ENCODE measurements around the gene BMPER. TPM values are rescaled to one million over a fixed set of nuclear protein-coding genes. Genes with fewer than 3 reads are reported as not detected.

BMPER gene
- total and polyA plus RNA-seq, 2 of the 8 experiments (the other 6 are each of a cell fraction or from before 2014, with no cell fraction given) = 0.33 to 0.69 TPM

DNA sequence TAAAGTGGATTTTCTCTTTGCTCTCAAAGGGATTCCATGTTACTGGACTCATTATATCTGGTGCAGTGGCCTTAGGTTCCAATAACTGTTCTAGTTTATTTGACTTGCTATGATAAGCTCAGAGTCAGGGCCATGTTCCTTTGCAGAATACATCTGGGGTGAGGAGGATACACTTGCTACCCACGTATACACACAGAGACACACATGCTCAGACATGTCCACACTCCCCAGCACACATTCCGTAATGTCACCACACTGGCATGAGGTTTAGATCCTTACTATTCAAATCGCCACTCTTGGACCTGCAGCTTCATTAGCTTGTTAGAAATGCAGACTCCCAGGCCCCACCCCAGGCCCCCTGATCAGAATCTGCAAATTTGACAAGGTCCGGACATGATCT, 195.3 kb downstream of the BMPER start:
- H3K9me3 ChIP-seq (ENCODE audit: insufficient read depth in 2 of 2, low read depth in 1 of 2, low read length in 1 of 2) = no peaks in the 10 kb centered on the region
- H3K18ac ChIP-seq (ENCODE audit: extremely low read depth, low read length) = no peak overlapping the region
- peaks cover 0 to 4% (median 0%) of the 10 kb centered on the region in 4 experiments; a peak in 1 of 7 replicates for H3K4me1 ChIP-seq (replicated peaks in 1 of 4; ENCODE audit: control insufficient read depth in 3 of 4, insufficient read depth in 4 of 4, low read length in 3 of 4)
- no peak overlapping the region for H2BK20ac ChIP-seq (ENCODE audit: low read length)
- no peak overlapping the region for H4K8ac ChIP-seq (ENCODE audit: extremely low read depth, insufficient read depth, low read length)
- no peak overlapping the region for H3K9ac ChIP-seq (replicated peaks in 1 of 4; ENCODE audit: extremely low read depth in 1 of 4, low read depth in 3 of 4, low read length in 3 of 4)
- TF ChIP-seq TCF12 (IDR thresholded peaks at IDR 0.05; ENCODE audit: low read depth, low read length) (no peak), RNF2 (IDR thresholded peaks at IDR 0.05; ENCODE audit: borderline replicate concordance, low read depth, low read length, missing control alignments, poor library complexity, severe bottlenecking) (no peak), CBX8 (IDR thresholded peaks at IDR 0.05; ENCODE audit: borderline replicate concordance, low read depth, low read length) (no peak), USF2 (IDR thresholded peaks at IDR 0.05; ENCODE audit: low read length) (no peak), MAFK (IDR thresholded peaks at IDR 0.05; ENCODE audit: low read depth, low read length) (no peak), EZH2 (IDR thresholded peaks at IDR 0.05; ENCODE audit: low read depth, low read length, severe bottlenecking) (no peak), KDM1A (IDR thresholded peaks at IDR 0.05; ENCODE audit: borderline replicate concordance, low read length) (no peak), BRCA1 (IDR thresholded peaks at IDR 0.05; ENCODE audit: low read depth, low read length) (no peak)
- TF ChIP-seq, protein P1, sequence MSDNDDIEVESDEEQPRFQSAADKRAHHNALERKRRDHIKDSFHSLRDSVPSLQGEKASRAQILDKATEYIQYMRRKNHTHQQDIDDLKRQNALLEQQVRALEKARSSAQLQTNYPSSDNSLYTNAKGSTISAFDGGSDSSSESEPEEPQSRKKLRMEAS (IDR thresholded peaks at IDR 0.05) = no peak
- H3K23me2 ChIP-seq (ENCODE audit: low read depth, low read length) = no peaks in the 10 kb centered on the region
- DNase-seq (ENCODE audit: low read depth in 1 of 2, low spot score in 2 of 2) = no peak
- 69% methylated on average over 4 of the region's 4 CpGs; no CpG with 5 or more reads in 1 of the 2 experiments for WGBS, 2 experiments (ENCODE audit: extremely low coverage in 1 of 2, insufficient coverage in 1 of 2, insufficient read length in 1 of 2, insufficient replicate concordance in 2 of 2, low coverage in 1 of 2, low lambda C conversion rate in 2 of 2, missing lambda C conversion rate in 1 of 2)
- no peak overlapping the region for H2AFZ ChIP-seq (ENCODE audit: low read length)
- no peak overlapping the region for H3K4ac ChIP-seq (replicated peaks; ENCODE audit: insufficient read length, low read depth, low read length)
- no peak for FAIRE-seq
- no peak overlapping the region for H4K91ac ChIP-seq (replicated peaks; ENCODE audit: insufficient read length, low read length)
- H3K27me3 ChIP-seq (replicated peaks in 1 of 4; ENCODE audit: control insufficient read depth in 3 of 4, extremely low read depth in 1 of 4, insufficient read depth in 3 of 4, low read length in 3 of 4) = no peaks in the 10 kb centered on the region
- no peak overlapping the region for H3K14ac ChIP-seq (ENCODE audit: insufficient read length)
- H3K79me2 ChIP-seq (ENCODE audit: control insufficient read depth in 1 of 2, insufficient read depth in 2 of 2, low read length in 2 of 2) = no peaks in the 10 kb centered on the region
- H2BK15ac ChIP-seq (ENCODE audit: low read length) = no peak overlapping the region
- H2BK12ac ChIP-seq (ENCODE audit: low read depth, low read length) = no peak overlapping the region
- no peak overlapping the region for H4K5ac ChIP-seq (ENCODE audit: insufficient read length, low read depth, low read length)
- no peak overlapping the region for H2BK120ac ChIP-seq (replicated peaks; ENCODE audit: low read depth, low read length)
- no peak overlapping the region for H2AK5ac ChIP-seq (ENCODE audit: low read depth, low read length)
- ChIA-PET POLR2A (ENCODE audit: partially characterized antibody) (no interaction called here), CTCF (ENCODE audit: partially characterized antibody) (interaction anchor here (0.7 kb wide), 1 partner anchor 14 kb away, joined by 4 read pairs; no protein-coding TSS in a partner anchor)
- H3K23ac ChIP-seq (ENCODE audit: insufficient read length) = no peak overlapping the region
- H3K36me3 ChIP-seq (ENCODE audit: control insufficient read depth in 2 of 4, insufficient read depth in 4 of 4, low read length in 3 of 4) = no peaks in the 10 kb centered on the region; a peak in 1 of 8 replicates
- H4K20me1 ChIP-seq (replicated peaks in 1 of 2; ENCODE audit: control insufficient read depth in 1 of 2, insufficient read depth in 2 of 2, low read length in 2 of 2) = no peaks in the 10 kb centered on the region
- no peak overlapping the region for H3K56ac ChIP-seq (replicated peaks; ENCODE audit: insufficient read length, low read depth, low read length)
- H3K27ac ChIP-seq (ENCODE audit: low read depth, low read length) = no peak overlapping the region
- H3K4me3 ChIP-seq (ENCODE audit: extremely low read depth in 1 of 4, insufficient read depth in 2 of 4, low read depth in 3 of 4, low read length in 4 of 4) = no peak overlapping the region
- no peak overlapping the region for H2BK5ac ChIP-seq (ENCODE audit: low read depth, low read length)
- H3K79me1 ChIP-seq (ENCODE audit: low read depth, low read length) = no peaks in the 10 kb centered on the region
- no peak overlapping the region for H3K4me2 ChIP-seq (ENCODE audit: insufficient read depth in 1 of 2, low read depth in 2 of 2, low read length in 2 of 2)

All from H1 (cell line).